ENCODE results near the gene ATG5.

GRCh38 chr6:106359959-106360409 is 34.4 kb upstream of the ATG5 start:
- TF ChIP-seq, protein P1, sequence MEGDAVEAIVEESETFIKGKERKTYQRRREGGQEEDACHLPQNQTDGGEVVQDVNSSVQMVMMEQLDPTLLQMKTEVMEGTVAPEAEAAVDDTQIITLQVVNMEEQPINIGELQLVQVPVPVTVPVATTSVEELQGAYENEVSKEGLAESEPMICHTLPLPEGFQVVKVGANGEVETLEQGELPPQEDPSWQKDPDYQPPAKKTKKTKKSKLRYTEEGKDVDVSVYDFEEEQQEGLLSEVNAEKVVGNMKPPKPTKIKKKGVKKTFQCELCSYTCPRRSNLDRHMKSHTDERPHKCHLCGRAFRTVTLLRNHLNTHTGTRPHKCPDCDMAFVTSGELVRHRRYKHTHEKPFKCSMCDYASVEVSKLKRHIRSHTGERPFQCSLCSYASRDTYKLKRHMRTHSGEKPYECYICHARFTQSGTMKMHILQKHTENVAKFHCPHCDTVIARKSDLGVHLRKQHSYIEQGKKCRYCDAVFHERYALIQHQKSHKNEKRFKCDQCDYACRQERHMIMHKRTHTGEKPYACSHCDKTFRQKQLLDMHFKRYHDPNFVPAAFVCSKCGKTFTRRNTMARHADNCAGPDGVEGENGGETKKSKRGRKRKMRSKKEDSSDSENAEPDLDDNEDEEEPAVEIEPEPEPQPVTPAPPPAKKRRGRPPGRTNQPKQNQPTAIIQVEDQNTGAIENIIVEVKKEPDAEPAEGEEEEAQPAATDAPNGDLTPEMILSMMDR (conservative IDR thresholded peaks at IDR 0.05; ENCODE audit: low read length) = no peak
- no peak for TF ChIP-seq EZH2phosphoT487 (IDR thresholded peaks at IDR 0.05; ENCODE audit: borderline replicate concordance)

Measured in Loucy (cell line).